Thyroid gland (tissue), 4 donors: ENCODE measurements around the gene CNTN1.

Source experiments
- CTCF ChIP-seq, 6 experiments: fragments of 200-600 bp in 3 of 6; fragments of 450-650 bp in 3 of 6; sonication (generic) in 3 of 6; IDR thresholded peaks; one replicate each; pipeline ENCODE4 v1.5.1; 2016 to 2019; ENCODE audit warnings: antibody characterized with exemption in 6 of 6, mild to moderate bottlenecking in 2 of 6, inconsistent platforms in 1 of 6, moderate library complexity in 1 of 6
- POLR2A ChIP-seq, 2 donors: fragments of 450-650 bp; IDR thresholded peaks; one replicate each; pipeline ENCODE4 v1.6.1; 2017; ENCODE audit warnings: antibody characterized with exemption in 2 of 2, mild to moderate bottlenecking in 2 of 2, moderate library complexity in 1 of 2

- TF ChIP-seq CTCF (IDR thresholded peaks at IDR 0.05) (no peak), POLR2A (IDR thresholded peaks at IDR 0.05) (no peak)
These were observed 347.2 kb downstream of the CNTN1 start for GRCh38 chr12:41039461-41039860.
